ENCODE results near the gene CD52.

DNA sequence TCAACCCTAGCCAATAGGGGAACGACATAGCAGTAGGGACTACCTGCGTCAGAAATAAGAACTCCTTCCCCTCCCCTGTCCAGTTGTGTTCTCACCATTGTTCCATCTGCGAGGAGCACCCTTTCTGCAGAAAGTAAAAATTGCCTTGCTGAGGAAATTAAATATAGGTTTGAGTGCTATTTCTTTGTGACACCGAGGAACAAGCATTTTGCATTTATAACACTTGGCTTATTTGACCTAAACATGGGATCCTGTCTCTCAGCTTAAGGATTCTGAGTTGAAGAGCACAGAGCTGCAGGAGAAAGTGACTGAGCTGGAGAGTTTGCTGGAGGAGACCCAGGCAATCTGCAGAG lies 48.6 kb upstream of the CD52 start:
- no peak for TF ChIP-seq CREB1 (CRISPR knock-in tag; IDR thresholded peaks at IDR 0.05; ENCODE audit: low read depth)
- TF ChIP-seq POLR2AphosphoS5 (IDR thresholded peaks at IDR 0.05; ENCODE audit: low read depth) = no peak
- TF ChIP-seq, protein P1, sequence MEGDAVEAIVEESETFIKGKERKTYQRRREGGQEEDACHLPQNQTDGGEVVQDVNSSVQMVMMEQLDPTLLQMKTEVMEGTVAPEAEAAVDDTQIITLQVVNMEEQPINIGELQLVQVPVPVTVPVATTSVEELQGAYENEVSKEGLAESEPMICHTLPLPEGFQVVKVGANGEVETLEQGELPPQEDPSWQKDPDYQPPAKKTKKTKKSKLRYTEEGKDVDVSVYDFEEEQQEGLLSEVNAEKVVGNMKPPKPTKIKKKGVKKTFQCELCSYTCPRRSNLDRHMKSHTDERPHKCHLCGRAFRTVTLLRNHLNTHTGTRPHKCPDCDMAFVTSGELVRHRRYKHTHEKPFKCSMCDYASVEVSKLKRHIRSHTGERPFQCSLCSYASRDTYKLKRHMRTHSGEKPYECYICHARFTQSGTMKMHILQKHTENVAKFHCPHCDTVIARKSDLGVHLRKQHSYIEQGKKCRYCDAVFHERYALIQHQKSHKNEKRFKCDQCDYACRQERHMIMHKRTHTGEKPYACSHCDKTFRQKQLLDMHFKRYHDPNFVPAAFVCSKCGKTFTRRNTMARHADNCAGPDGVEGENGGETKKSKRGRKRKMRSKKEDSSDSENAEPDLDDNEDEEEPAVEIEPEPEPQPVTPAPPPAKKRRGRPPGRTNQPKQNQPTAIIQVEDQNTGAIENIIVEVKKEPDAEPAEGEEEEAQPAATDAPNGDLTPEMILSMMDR (conservative IDR thresholded peaks at IDR 0.05; ENCODE audit: low read depth in 2 of 2) = no peak
- no peak for TF ChIP-seq JUNB (IDR thresholded peaks at IDR 0.05; ENCODE audit: unreplicated experiment)
- no peak for TF ChIP-seq EZH2 (IDR thresholded peaks at IDR 0.05; ENCODE audit: low read depth, unreplicated experiment)
